ENCODE results near the gene METAP1D. TPM values are rescaled to one million over a fixed set of nuclear protein-coding genes. Genes with fewer than 3 reads are reported as not detected.

METAP1D gene
- total and polyA plus RNA-seq, 2 donors (not counting 3 experiments of a cell fraction or from before 2014, with no cell fraction given), result 4.2 to 8.1 TPM

DNA sequence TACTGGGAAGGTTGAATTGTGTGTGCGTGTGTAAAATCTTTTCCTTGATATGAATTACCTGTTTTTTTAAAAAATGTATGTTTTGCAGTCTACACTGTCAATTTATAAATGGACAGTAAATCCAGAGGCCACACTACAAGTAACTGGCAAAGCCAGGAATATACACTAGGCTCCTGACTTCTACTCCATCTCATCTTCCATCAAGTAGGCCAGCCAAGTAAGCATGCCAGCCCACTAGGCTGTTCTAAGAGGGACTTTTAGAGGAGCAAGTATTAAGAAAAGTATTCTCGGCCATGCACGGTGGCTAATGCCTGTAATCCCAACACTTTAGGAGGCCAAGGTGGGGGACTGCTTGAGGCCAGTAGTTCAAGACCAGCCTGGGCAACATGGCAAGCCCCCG, 13.0 kb upstream of the METAP1D start:
- TF ChIP-seq JUN (IDR thresholded peaks at IDR 0.05; ENCODE audit: borderline replicate concordance, insufficient read depth, insufficient read length, low read depth) (no peak), POLR2AphosphoS5 (IDR thresholded peaks at IDR 0.05; ENCODE audit: insufficient read depth, low read depth, low read length) (no peak)
- H3K27me3 ChIP-seq (ENCODE audit: control insufficient read depth in 2 of 2, insufficient read depth in 2 of 2, low read length in 2 of 2), result no peaks in the 10 kb centered on the region
- H3K4me3 ChIP-seq (replicated peaks in 1 of 3; ENCODE audit: insufficient read depth in 1 of 3, low read depth in 1 of 3, low read length in 3 of 3), result no peak overlapping the region
- FAIRE-seq (no peak), DNase-seq (ENCODE audit: low read depth, low spot score) (no peak)
- dilution Hi-C loops (cut with MboI; ENCODE audit: extremely low pct_ligation_motif_present, low sequenced_read_pairs), result no loop called here
- no peak overlapping the region for H2AFZ ChIP-seq (ENCODE audit: low read depth, low read length)
- no peak overlapping the region for H3K4me2 ChIP-seq (ENCODE audit: insufficient read depth, low read length)
- no peaks in the 10 kb centered on the region for H3K9me3 ChIP-seq (replicated peaks; ENCODE audit: control insufficient read depth, insufficient read depth, low read length)
- intact Hi-C loops (cut with micrococcal nuclease), result no loop called here
- CTCF ChIA-PET, result no interaction called here
- no peak overlapping the region for H3K9ac ChIP-seq (replicated peaks; ENCODE audit: extremely low read depth, insufficient read depth, low read length)
- no TSS peak for BruUV-seq (replicated peaks)
- POLR2A ChIA-PET, result no interaction called here
- H3K27ac ChIP-seq (ENCODE audit: insufficient read depth, low read depth, low read length), result no peak overlapping the region
- no peaks in the 10 kb centered on the region for H3K4me1 ChIP-seq (ENCODE audit: control insufficient read depth, extremely low read depth, insufficient read depth, low read length)
- H3K79me2 ChIP-seq (ENCODE audit: control insufficient read depth, insufficient read depth, low read length), result no peaks in the 10 kb centered on the region
- no peaks in the 10 kb centered on the region for H4K20me1 ChIP-seq (replicated peaks; ENCODE audit: control insufficient read depth, extremely low read depth, insufficient read depth, low read length)
- no peaks in the 10 kb centered on the region for H3K9me1 ChIP-seq (replicated peaks; ENCODE audit: control insufficient read depth, extremely low read depth, insufficient read depth, low read length)
- no peaks in the 10 kb centered on the region for H3K36me3 ChIP-seq (ENCODE audit: control insufficient read depth in 2 of 2, extremely low read depth in 1 of 2, insufficient read depth in 2 of 2, low read length in 2 of 2)

DNA sequence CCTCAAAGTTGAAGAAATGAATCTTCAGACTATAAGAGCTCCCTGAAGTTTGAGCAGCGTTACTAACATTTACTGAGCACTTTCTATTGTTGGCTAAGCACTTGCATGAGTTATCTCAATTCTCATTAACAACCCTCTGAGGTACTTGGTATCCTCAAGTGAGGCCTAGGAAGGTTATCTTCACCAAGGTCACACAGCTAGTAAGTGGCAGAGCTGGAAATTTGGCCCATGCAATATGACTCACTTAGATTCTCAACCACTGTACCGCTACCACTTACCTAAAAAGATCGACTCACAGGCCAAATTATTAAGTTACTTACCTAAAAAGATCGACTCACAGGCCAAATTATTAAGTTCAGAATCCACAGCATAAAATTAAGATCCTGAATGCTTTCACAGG, 8.7 kb upstream of the METAP1D start:
- Histone ChIP-seq H3K27ac (ENCODE audit: insufficient read depth, low read depth, low read length) (no peak overlapping the region), H3K4me3 (replicated peaks in 1 of 3; ENCODE audit: insufficient read depth in 1 of 3, low read depth in 1 of 3, low read length in 3 of 3) (no peak overlapping the region), H3K4me2 (ENCODE audit: insufficient read depth, low read length) (no peak overlapping the region), H3K9ac (replicated peaks; ENCODE audit: extremely low read depth, insufficient read depth, low read length) (no peak overlapping the region), H3K4me1 (ENCODE audit: control insufficient read depth, extremely low read depth, insufficient read depth, low read length) (no peaks in the 10 kb centered on the region), H4K20me1 (replicated peaks; ENCODE audit: control insufficient read depth, extremely low read depth, insufficient read depth, low read length) (no peaks in the 10 kb centered on the region), H2AFZ (ENCODE audit: low read depth, low read length) (no peak overlapping the region), H3K36me3 (ENCODE audit: control insufficient read depth in 2 of 2, extremely low read depth in 1 of 2, insufficient read depth in 2 of 2, low read length in 2 of 2) (no peaks in the 10 kb centered on the region), H3K9me3 (replicated peaks; ENCODE audit: control insufficient read depth, insufficient read depth, low read length) (no peaks in the 10 kb centered on the region), H3K9me1 (replicated peaks; ENCODE audit: control insufficient read depth, extremely low read depth, insufficient read depth, low read length) (no peaks in the 10 kb centered on the region), H3K27me3 (ENCODE audit: control insufficient read depth in 2 of 2, insufficient read depth in 2 of 2, low read length in 2 of 2) (peaks cover 0 to 5% of the 10 kb centered on the region in 2 experiments), H3K79me2 (ENCODE audit: control insufficient read depth, insufficient read depth, low read length) (no peaks in the 10 kb centered on the region)
- intact Hi-C loops (cut with micrococcal nuclease), result no loop called here
- dilution Hi-C loops (cut with MboI; ENCODE audit: extremely low pct_ligation_motif_present, low sequenced_read_pairs), result no loop called here
- CTCF ChIA-PET, result interaction anchor here (1.0 to 1.2 kb wide), 2 partner anchors 14 to 136 kb away, joined by 3 read pairs; no protein-coding TSS in a partner anchor
- no TSS peak for BruUV-seq (replicated peaks)
- POLR2A ChIA-PET, result no interaction called here
- FAIRE-seq (no peak), DNase-seq (ENCODE audit: low read depth, low spot score) (no peak)
- no peak for TF ChIP-seq POLR2AphosphoS5 (IDR thresholded peaks at IDR 0.05; ENCODE audit: insufficient read depth, low read depth, low read length)

All from endothelial cell of umbilical vein (primary cell).